Tongue (tissue), 2 donors: ENCODE results near the gene TCF12. TPM values are rescaled to one million over a fixed set of nuclear protein-coding genes. Genes with fewer than 3 reads are reported as not detected.
A peak's percentile ranks its signal among the peaks of the same experiment; 100 is the strongest.
"Not testable (repeated sequence)": the region's sequence is repeated elsewhere in the genome, so short reads cannot be mapped to it uniquely, and the experiment has no call there.

Experiments used
- DNase-seq: peaks from one replicate; pipeline ENCODE4 v3.0.0-alpha.2; 2015
- total RNA-seq: library from RNA; depleted of rRNA; stranded (reverse); fragments of >200 nt; gene quantifications from one replicate; pipeline ENCODE4 v1.2.3, GENCODE V29; 2014

Gene TCF12
- total RNA-seq, 1 donor from 2014 or later, result 176 TPM

DNA sequence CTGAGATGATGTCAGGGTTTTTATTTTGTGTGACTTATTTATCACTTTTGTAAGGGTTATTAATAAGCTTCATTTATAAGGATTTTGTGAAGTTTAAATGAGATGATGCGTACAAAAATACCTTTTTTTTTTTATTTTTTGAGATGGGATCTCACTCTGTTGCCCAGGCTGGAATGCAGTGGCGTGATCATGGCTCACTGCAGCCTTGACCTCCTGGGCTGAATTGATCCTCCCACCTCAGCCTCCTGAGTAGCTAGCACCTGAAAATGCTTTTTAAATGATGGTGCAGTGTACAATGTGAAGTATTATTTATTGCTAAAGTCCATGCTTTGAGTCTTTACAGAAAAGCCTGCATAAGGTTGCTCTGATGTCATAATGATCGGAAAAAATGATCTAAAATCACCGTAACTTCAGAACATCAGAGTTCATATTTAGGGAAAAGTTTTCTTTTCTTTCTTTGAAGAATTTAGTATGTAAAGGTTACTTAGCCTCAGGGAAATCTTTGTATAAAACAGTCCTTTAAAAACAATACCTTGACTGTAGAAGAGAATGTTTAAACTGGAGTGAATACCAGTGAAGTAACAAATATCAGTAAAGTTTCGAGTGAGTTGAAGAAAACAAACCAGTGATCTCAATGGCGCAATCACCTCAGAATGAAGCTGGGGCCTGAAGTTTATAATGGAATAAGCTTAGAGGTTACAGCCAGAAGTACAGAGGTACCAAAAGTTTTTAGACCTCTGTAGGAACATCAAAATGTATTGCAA lies 29.7 kb downstream of the TCF12 start:
- no peak for DNase-seq

DNA sequence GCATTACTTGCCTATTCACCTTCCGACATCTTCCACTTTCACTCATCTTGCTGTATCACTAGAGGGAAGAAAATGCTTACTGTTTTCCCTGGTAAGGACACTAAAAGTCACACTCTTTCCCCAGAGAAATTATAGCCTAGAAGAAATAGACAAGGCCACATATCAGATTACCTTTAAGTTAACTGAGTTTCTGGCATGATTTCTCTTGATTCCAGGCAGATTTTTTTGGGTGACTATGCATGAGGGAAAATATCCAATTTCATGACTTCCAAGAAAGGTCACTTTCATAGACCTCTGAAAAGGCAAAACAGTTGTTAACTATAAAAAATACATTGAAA lies 30.3 kb downstream of the TCF12 start:
- no peak for DNase-seq

DNA sequence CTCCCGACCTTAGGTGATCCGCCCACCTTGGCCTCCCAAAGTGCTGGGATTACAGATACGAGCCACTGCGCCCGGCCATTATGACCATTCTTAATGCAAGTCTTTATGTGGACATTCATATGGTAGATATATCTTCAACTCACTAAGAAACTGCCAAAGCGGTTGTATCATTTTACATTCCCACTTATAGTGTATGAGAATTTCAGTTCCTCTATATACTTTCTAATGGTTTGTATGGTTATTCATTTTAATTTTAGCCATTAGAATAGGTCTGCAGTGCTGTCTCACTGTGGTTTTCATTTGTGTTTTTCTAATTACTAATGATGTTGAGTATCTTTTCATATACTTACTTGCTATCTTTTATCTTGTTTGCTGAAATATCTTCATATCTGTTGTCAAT lies 32.5 kb downstream of the TCF12 start:
- no peak for DNase-seq

DNA sequence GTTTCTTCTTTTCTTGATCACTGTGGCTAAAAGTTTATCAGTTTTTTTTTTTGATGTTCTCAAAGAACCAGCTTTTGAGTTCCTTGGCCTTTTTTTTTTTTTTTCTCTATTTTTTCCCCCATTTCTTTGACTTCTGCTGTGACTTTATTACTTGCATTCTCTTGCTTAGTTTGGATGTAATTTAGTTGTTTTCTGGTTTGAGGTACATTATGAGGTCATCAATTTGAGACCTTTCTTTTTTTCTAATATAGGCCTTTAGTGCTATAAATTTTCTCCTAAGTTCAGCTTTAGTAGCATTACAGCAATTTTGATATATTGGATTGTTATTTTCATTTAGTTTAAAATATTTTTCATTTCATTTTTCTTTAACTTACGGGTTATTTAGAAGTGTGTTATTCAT lies 35.3 kb downstream of the TCF12 start:
- DNase-seq, result no peak

DNA sequence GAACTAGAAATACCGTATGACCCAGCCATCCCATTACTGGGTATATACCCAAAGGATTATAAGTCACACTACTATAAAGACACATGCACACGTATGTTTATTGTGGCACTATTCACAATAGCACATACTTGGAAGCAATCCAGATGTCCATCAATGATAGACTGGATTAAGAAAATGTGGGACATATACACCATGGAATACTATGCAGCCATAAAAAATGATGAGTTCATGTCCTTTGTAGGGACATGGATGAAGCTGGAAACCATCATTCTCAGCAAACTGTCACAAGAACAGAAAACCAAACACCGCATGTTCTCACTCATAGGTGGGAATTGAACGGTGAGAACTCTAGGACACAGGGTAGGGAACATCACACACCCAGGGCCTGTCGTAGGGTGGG lies 36.6 kb downstream of the TCF12 start:
- DNase-seq, result not testable (repeated sequence)

DNA sequence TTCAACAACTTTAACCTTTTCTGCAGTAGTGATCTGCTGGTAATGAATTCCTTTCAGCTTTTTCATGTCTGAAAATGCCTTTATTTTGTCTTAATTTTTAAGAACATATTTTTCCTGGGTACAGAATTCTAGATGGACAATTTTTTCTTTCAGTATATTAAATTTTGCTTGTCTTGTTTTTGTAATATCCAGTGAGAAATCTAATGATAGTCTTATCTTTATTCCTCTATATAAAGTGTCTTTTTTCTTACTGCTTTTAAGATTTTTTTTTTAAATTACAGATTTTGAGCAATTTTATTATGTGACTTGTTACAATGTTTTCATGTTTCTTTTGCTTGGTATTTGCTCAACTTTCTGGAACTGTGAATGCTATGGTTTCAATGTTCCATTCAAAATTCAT lies 38.1 kb downstream of the TCF12 start:
- DNase-seq, result no peak

DNA sequence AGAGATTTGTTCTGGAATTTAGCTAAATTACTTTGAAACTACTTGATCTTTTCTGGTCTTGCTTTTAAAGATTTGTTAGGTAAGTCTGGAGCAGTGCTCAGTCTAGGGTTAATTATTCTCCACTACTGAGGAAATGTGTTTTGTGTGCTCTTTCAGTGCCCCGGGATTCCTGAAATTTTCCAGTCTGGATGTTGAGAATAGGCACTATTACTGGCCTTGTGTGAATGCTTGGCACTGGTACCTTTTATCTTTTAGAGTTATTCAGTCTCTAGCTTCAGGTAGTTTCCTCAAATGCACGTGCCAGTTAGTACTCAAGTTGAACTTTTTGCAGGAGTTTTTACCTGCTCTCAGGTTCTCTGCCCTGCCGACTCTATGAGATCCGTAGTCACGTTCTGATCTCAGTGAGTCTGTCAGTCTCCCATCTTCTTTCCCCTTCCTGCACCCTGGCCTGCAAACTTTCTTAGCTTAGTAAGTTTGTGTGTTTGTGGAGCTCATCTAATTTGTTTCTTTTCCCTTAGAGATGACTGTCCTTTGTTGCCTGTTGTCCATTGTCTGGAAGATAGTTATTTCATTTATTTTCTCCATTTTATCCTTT lies 39.5 kb downstream of the TCF12 start:
- DNase-seq, result no peak

DNA sequence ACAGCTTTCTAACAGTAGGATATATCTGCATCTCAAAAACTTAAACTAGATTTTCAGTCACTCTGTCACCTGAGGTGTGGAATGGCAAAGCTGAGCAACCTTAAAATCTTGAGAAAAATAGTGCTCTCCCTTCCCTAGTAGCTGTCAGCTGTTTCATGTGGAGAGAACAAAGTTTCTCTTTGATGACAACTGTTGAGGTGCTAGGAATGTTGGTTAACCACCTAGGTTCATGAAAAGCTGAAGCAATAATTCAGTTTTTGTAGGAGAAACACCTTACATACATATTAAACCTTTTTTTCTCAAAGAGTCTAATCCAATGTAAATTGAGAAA lies 40.8 kb downstream of the TCF12 start:
- no peak for DNase-seq

DNA sequence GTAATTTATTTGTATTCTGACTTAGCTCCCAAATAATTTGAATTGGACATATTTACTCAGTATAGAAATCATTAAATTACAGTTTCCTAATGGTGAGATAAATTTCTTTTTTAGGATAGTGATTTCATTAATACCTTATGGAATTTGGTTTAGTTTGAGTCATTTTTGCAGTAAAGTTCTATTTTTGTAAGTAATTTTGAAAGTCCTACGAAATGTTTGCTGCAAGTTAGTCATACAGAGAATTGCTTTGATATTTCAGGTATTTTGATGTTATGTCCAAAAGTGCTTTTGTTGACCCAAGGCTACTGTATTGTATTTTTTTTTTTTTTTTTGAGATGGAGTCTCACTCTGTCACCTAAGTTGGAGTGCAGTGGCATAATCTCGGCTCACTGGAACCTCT lies 41.7 kb downstream of the TCF12 start:
- DNase-seq, result no peak

DNA sequence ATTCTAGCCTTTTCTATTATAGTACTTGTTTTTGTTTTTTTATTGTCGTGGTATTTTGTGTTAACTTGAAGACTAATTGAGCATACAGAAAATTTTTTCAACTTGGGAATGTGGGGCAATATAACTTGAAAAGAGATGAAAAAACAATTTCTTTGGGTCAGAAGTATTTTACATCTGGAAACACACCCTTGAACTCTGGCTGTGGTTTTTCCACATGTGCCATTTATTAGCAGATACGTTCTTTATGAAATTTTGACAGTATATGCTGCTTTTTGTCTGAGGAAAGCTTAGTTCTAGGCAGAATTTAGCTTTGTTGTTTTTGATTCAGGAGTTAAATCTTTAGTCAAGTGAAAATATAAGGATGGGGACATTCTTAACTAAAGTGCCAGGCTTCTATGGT lies 44.7 kb downstream of the TCF12 start:
- no peak for DNase-seq

DNA sequence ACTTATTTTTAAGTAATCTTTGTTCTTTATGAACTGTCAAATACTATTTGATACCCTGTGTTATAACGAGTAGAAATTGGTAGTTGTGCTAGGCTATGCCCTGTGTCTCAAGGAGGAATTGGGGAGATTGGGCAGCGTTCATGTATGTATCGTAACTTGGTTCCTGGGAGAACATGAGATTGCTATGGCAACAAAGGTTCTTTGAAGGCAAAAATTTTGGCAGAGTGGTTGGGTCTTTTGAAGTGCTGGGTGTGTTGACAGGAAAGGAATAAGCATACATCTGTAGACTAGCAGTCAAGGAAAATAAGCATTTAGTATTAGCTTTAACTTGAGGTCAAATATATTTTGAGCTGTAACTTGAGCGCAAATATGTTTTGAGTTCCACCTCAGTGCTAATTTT lies 45.3 kb downstream of the TCF12 start:
- peak; percentile 67 for DNase-seq

DNA sequence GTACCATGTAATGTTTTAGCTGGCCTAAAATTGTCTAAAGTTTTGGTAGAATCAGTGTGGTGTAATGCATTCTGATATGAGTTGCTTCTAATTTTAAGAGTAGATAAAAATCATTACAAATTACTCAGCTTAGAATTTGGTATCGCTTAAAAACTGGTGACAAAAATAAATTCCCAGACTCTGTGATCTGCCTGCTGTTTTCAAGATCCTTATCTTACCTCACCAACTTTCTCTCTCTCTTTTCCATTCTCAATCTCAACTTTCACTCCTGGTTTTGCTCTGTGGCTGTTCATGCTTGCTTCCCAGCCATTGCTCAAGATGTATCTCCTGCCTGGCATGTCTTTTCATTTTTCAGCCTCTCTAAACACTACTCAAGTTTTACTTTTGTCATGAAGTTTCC lies 45.7 kb downstream of the TCF12 start:
- no peak for DNase-seq

DNA sequence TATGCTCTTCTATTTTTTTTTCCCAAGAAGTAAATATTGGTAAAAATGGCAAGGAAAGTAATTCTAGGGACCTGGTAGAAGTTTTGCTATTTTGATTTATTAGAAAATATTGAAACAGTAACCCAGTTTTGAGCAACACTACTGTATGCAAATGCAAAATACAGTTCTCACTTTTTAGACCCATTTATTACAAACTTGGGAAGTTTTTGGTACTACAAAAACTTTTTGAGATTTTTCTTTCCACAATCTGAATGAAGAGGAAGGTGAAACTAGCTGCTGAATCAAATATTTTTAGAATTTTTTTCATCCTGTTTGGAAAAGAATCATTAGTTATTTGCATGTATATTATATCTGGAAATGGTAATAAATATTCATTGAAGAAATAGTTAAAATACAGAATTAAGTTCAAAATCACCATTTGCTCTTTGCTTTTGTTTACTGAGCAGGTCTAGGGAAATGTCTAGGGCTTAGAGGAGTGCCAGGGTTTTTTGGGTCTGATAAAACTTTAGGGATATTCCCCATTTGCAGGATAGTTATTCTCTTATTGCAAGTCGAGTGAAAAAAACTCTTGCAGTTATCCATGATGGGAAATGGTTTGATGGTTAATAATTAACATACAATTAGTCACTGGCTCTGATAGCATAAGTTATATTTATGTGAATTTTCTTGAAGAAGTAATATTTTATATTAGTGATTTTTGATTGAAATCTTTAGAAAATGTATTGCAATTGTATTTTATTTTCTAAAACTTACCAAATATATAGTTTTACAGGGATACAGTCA lies 47.0 kb downstream of the TCF12 start:
- no peak for DNase-seq

DNA sequence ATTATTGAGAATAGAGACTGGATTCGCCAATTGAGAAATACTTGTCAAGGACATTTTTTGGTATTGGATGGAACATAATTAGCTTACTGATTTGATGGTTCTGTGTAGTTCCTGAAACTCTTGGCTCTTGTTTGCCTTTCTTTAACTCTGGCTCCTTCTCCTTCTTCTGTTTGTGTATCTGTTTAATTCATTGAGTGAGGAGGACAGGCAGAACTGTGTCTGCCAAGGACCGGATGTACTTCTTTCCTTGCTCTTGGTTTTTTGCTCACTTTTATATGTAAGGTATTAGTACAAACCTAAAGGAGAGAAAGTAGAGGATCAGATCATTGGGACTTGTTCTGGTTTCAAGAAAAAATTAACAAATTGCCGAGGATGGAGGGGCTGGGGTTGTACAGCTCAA lies 48.9 kb downstream of the TCF12 start:
- DNase-seq, result peak; percentile 28

DNA sequence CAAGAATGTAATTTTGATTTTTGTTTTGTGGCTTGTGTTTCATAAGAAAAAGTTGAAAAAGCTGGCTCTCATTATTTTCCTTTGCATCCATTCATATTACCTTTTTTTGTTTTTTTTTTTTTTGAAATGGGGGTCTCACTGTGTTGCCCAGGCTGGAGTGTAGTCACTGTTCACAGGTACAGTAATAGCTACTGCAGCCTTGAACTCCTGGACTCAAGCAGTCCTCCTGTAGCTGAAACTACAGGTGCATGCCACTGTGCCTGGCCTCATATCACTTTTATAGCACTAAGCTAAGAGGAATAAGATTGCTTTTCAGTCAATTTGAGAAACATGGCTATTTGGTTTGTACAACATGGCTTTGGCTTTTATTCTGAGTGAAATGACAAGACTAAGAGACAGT lies 49.8 kb downstream of the TCF12 start:
- no peak for DNase-seq

DNA sequence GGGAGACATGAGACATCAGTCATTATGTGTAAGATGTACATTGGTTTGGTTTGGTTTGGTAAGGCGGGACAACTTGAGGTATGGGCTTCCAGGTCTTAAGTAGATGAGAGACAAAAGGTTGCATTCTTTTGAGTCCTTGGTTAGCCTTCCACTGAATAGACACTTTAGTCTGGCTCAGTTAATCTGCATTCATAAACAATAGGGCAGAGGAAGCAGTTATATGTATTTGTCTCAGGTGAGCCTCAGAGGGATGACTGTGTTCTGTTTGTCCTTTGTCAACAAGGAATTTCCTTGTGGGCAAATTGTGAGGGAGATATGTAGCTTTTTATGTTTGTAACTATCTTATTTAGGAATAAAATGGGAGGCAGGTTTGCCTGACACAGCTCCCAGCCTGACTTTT lies 50.4 kb downstream of the TCF12 start:
- no peak for DNase-seq

DNA sequence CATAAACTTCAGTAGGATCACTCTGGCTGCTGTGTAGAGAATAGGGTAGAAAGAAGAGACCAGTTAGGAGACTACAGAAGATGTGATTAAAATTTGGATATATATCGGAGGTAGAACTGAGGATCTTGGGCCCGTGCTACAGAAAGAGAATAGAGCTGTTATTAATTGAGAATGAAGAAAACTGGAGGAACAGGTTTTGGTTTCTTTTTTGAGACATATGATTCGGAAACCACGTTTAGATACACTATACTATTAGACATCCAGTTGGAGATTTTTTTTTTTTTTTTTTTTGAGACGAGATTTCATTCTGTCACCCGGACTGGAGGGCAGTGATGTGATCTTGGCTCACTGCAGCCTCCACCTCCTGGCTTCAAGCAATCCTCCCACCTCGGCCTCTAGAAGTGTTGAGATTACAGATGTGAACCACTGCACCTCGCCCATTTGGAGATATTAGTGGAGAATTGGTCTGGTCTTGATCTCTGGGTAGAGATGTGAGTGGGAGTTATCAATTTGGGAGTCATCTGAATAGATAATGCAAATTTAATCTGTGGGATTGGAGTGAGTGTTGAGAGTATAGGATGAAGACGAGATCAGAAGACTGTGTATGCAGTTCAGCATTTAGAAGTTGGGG lies 50.9 kb downstream of the TCF12 start:
- no peak for DNase-seq

DNA sequence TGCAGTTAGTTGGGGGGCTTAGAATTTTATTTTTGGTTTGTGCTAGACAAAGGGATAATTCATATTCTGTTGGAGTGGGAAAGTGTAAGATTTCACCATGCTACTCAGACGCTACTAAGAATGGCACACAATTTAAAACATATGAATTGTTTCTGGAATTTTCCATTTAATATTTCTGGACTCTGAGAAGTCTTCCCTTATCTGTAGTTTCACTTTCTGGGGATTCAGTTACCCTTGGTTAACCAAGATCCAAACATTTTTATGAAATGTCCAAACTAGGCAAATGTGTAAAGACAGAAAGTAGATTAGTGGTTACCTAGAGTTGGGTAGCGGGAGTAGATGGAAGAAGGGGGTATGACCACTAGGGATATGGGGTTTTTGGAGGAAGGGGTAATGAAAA lies 53.1 kb downstream of the TCF12 start:
- DNase-seq, result no peak

DNA sequence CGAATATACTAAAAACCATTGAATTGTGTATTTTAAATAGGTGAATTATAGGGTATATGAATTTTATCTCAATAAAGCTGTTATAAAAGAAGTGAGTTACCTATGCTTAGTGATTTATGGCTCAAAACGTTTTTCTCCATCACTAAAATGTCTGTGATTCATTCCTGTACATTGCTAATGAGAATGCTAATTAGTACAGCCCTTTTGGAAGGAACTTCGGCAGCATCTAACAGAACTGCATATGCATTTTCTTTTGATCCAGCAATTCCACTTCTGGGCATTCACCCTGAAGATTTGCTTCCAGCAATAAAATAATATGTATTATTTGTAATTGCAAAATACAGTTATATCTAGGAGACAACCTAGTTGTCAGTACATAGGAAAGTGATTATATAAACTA lies 53.6 kb downstream of the TCF12 start:
- DNase-seq, result no peak

DNA sequence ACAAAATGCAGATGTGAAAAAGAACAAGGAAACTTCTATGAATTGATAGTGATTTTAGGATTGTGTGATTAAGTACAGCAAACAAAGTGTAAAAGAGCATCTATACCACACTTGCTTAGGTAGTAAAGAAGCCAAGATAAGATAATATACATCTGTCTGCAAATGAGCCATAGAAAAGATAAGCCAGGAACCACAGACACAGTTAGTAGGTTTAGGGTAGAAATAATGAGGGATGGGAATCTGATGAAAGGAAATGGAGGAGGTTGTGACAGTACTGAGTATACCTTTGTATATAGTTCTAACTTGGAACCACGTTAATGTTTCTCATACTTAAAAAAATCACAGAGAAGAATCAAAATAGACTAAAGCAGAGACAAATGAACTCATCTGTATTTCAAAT lies 54.0 kb downstream of the TCF12 start:
- DNase-seq, result no peak

DNA sequence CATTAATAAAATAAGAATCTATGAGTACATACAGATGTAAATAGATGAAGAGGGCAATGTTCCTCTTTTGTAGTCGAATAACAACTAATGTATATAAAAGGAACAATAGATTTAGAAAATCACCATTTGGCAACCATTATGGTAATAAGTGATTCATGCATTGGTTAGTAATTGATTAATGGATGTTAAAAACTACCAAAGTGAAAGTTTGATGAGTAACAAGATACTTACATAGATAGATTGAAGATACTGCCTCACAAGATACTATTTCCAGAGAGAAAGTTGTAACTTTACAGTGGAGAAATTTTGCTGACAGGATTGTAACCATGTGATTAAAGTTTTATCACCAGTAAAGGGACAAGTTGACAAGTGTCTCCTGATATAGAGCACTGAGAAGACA lies 55.0 kb downstream of the TCF12 start:
- DNase-seq, result no peak

DNA sequence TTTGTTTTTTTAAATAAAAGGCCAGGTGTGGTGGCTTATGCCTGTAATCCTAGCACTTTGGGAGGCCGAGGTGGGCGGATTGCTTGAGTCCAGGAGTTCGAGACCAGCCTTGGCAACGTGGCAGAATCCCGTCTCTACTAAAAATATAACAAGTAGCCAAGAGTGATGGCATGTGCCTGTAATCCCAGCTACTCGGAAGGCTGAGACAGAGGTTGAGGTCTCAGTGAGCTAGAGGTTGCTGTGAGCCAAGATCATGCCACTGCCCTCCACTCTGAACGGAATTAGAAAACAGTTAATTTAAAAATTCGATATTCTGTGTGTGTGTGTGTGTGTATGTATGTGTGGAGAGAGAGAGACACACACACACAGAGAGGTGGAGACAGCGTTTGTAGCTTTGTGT lies 58.8 kb downstream of the TCF12 start:
- no peak for DNase-seq

DNA sequence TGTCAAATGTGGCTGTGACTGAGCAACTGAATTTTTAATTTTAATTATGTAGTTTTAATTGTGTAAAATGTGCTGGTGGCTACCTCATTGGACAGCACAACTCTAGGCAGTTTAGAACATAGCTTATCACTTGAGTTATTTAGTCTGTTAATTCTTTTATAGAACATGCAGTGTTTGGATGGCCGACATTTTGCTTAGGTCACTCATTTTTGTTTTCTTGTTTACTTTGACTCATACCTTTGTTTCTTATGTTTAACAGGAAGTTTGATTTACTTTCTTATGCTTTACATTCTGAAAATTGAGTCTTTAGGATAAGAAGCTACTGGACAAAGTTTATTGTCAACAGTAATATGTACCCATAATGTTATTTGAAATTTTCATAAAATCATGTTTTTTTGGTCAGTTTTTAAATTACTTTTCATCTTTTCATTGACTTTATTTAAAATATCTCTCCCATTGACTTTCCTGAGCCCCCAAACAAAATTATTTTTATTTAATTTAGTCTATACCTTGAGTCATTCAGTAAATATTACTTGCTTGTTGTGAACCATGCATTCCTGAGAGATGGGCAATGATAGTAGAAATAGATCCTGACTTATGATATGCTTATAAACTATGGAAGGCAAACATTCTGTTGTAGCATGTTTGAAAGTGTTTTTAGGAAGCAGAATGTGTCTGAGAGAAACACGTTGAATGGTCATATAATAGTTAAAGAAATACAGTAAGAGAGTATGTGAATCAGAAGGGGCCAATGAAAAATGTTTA lies 60.6 kb downstream of the TCF12 start:
- no peak for DNase-seq
